Activated CD4-positive, alpha-beta T cell treated with anti-CD3 and anti-CD28 coated beads, Interleukin-2, amount 10 ng/mL, durations not matched to agents 24 days and 14 days (primary cell): ENCODE results near the gene PDGFRB. TPM values are rescaled to one million over a fixed set of nuclear protein-coding genes. Genes with fewer than 3 reads are reported as not detected.

Experiments used
- DNase-seq: peaks from one replicate; pipeline ENCODE4 v3.0.0; 2022
- H3K27ac Mint-ChIP-seq: one replicate; pipeline ENCODE4 v1.8.0; 2022; ENCODE audit warnings: mild to moderate bottlenecking, mixed read lengths
- H3K27me3 Mint-ChIP-seq: one replicate; pipeline ENCODE4 v1.8.0; 2022; ENCODE audit warnings: mixed read lengths
- H3K36me3 Mint-ChIP-seq: one replicate; pipeline ENCODE4 v1.8.0; 2022; ENCODE audit warnings: low read depth, mild to moderate bottlenecking, mixed read lengths
- H3K4me1 Mint-ChIP-seq: one replicate; pipeline ENCODE4 v1.8.0; 2021; ENCODE audit warnings: mixed read lengths
- H3K4me3 Mint-ChIP-seq: one replicate; pipeline ENCODE4 v1.8.0; 2022; ENCODE audit warnings: mild to moderate bottlenecking, moderate library complexity, mixed read lengths
- H3K9me3 Mint-ChIP-seq: one replicate; pipeline ENCODE4 v1.8.0; 2021; ENCODE audit warnings: mixed read lengths
- intact Hi-C: fragments of 100-400 bp; cut with micrococcal nuclease; formaldehyde crosslinking; loops from one replicate; pipeline ENCODE4 v1.15.1; 2023
- total RNA-seq: library from RNA; stranded (reverse); gene quantifications from 2 replicates; pipeline ENCODE4 v1.2.3, GENCODE V29; 2022

Gene PDGFRB
- total RNA-seq, 1 donor from 2014 or later: 1.5 TPM

GRCh38 chr5:150163547-150164059 is 8.0 kb upstream of the PDGFRB start:
- no peak for DNase-seq
- H3K36me3 Mint-ChIP-seq: no peaks in the 10 kb centered on the region
- peaks cover 32% of the 10 kb centered on the region for H3K27me3 Mint-ChIP-seq
- intact Hi-C loops: loop anchor here (5.0 kb wide), 1 partner anchor 274 kb away; no protein-coding TSS in a partner anchor
- H3K4me3 Mint-ChIP-seq: no peak overlapping the region
- no peak overlapping the region for H3K27ac Mint-ChIP-seq
- no peaks in the 10 kb centered on the region for H3K9me3 Mint-ChIP-seq
- peaks cover 3% of the 10 kb centered on the region for H3K4me1 Mint-ChIP-seq

- H3K9me3 Mint-ChIP-seq: no peaks in the 10 kb centered on the region
- H3K4me1 Mint-ChIP-seq: peaks cover 3% of the 10 kb centered on the region
- no peak overlapping the region for H3K27ac Mint-ChIP-seq
- no peaks in the 10 kb centered on the region for H3K36me3 Mint-ChIP-seq
- H3K4me3 Mint-ChIP-seq: no peak overlapping the region
- intact Hi-C loops: loop anchor here (5.0 kb wide), 1 partner anchor 274 kb away; no protein-coding TSS in a partner anchor
- peaks cover 26% of the 10 kb centered on the region for H3K27me3 Mint-ChIP-seq
- no peak for DNase-seq
These were observed 7.4 kb upstream of the PDGFRB start for GRCh38 chr5:150163035-150163434.

GRCh38 chr5:150162142-150162513 is 6.5 kb upstream of the PDGFRB start:
- Mint-ChIP-seq H3K27me3 (peaks cover 26% of the 10 kb centered on the region), H3K4me1 (peaks cover 3% of the 10 kb centered on the region), H3K9me3 (no peaks in the 10 kb centered on the region), H3K4me3 (no peak overlapping the region), H3K27ac (no peak overlapping the region), H3K36me3 (no peaks in the 10 kb centered on the region)
- intact Hi-C loops: loop anchor here (5.0 kb wide), 1 partner anchor 275 kb away; no protein-coding TSS in a partner anchor
- DNase-seq: no peak

- Mint-ChIP-seq H3K4me3 (no peak overlapping the region), H3K9me3 (no peaks in the 10 kb centered on the region), H3K36me3 (no peaks in the 10 kb centered on the region), H3K4me1 (peaks cover 3% of the 10 kb centered on the region), H3K27ac (no peak overlapping the region), H3K27me3 (peaks cover 30% of the 10 kb centered on the region)
- DNase-seq: peak; percentile 94
- intact Hi-C loops: loop anchor here (1.0 to 5.0 kb wide), 4 partner anchors 57 to 276 kb away; partner anchors contain the start of gene TCOF1
These were observed 5.8 kb upstream of the PDGFRB start for GRCh38 chr5:150161242-150162141.

GRCh38 chr5:150160448-150161081 is 4.9 kb upstream of the PDGFRB start:
- H3K27me3 Mint-ChIP-seq: peaks cover 31% of the 10 kb centered on the region
- DNase-seq: no peak
- H3K4me1 Mint-ChIP-seq: peaks cover 8% of the 10 kb centered on the region
- no peaks in the 10 kb centered on the region for H3K9me3 Mint-ChIP-seq
- intact Hi-C loops: loop anchor here (1.0 to 5.0 kb wide), 4 partner anchors 58 to 277 kb away; partner anchors contain the start of gene TCOF1
- peaks cover 1% of the 10 kb centered on the region for H3K36me3 Mint-ChIP-seq
- H3K4me3 Mint-ChIP-seq: no peak overlapping the region
- H3K27ac Mint-ChIP-seq: no peak overlapping the region

- Mint-ChIP-seq H3K4me1 (peaks cover 9% of the 10 kb centered on the region), H3K27ac (no peak overlapping the region), H3K4me3 (no peak overlapping the region), H3K9me3 (no peaks in the 10 kb centered on the region), H3K27me3 (peaks cover 29% of the 10 kb centered on the region), H3K36me3 (peaks cover 1% of the 10 kb centered on the region)
- no peak for DNase-seq
- intact Hi-C loops: loop anchor here (2.0 to 5.0 kb wide), 2 partner anchors 197 to 278 kb away; partner anchors contain the start of gene TCOF1
These were observed 4.1 kb upstream of the PDGFRB start for GRCh38 chr5:150159741-150160179.

GRCh38 chr5:150159031-150159430 is 3.4 kb upstream of the PDGFRB start:
- Mint-ChIP-seq H3K4me3 (no peak overlapping the region), H3K4me1 (peaks cover 13% of the 10 kb centered on the region), H3K36me3 (peaks cover 1% of the 10 kb centered on the region), H3K27ac (no peak overlapping the region), H3K9me3 (no peaks in the 10 kb centered on the region), H3K27me3 (peaks cover 28% of the 10 kb centered on the region)
- intact Hi-C loops: no loop called here
- DNase-seq: no peak

GRCh38 chr5:150158170-150158949 is 2.7 kb upstream of the PDGFRB start:
- no peak for DNase-seq
- intact Hi-C loops: no loop called here
- H3K27me3 Mint-ChIP-seq: peaks cover 31% of the 10 kb centered on the region
- H3K36me3 Mint-ChIP-seq: peaks cover 1% of the 10 kb centered on the region
- no peaks in the 10 kb centered on the region for H3K9me3 Mint-ChIP-seq
- no peak overlapping the region for H3K4me3 Mint-ChIP-seq
- peaks cover 15% of the 10 kb centered on the region for H3K4me1 Mint-ChIP-seq
- H3K27ac Mint-ChIP-seq: no peak overlapping the region

GRCh38 chr5:150157168-150157567 is 1.5 kb upstream of the PDGFRB start:
- Mint-ChIP-seq H3K36me3 (peaks cover 1% of the 10 kb centered on the region), H3K4me3 (no peak overlapping the region), H3K4me1 (peaks cover 15% of the 10 kb centered on the region), H3K9me3 (no peaks in the 10 kb centered on the region), H3K27me3 (peaks cover 31% of the 10 kb centered on the region), H3K27ac (no peak overlapping the region)
- DNase-seq: no peak
- intact Hi-C loops: no loop called here

GRCh38 chr5:150156540-150156939 is 895 bp upstream of the PDGFRB start:
- DNase-seq: no peak
- H3K9me3 Mint-ChIP-seq: no peaks in the 10 kb centered on the region
- H3K27ac Mint-ChIP-seq: no peak overlapping the region
- peaks cover 13% of the 10 kb centered on the region for H3K4me1 Mint-ChIP-seq
- no peak overlapping the region for H3K4me3 Mint-ChIP-seq
- peaks cover 1% of the 10 kb centered on the region for H3K36me3 Mint-ChIP-seq
- intact Hi-C loops: no loop called here
- H3K27me3 Mint-ChIP-seq: peaks cover 31% of the 10 kb centered on the region

GRCh38 chr5:150156027-150156368 is 353 bp upstream of the PDGFRB start:
- Mint-ChIP-seq H3K4me3 (peak overlapping the region; percentile 80), H3K27ac (peak overlapping the region; percentile 61), H3K36me3 (peaks cover 1% of the 10 kb centered on the region), H3K4me1 (peaks cover 13% of the 10 kb centered on the region), H3K27me3 (peaks cover 31% of the 10 kb centered on the region), H3K9me3 (no peaks in the 10 kb centered on the region)
- intact Hi-C loops: no loop called here
- no peak for DNase-seq

GRCh38 chr5:150154618-150155128 is 972 bp downstream of the PDGFRB start:
- Mint-ChIP-seq H3K9me3 (no peaks in the 10 kb centered on the region), H3K27me3 (peaks cover 31% of the 10 kb centered on the region), H3K27ac (no peak overlapping the region), H3K4me3 (peak overlapping the region; percentile 65), H3K4me1 (peaks cover 17% of the 10 kb centered on the region), H3K36me3 (peaks cover 1% of the 10 kb centered on the region)
- intact Hi-C loops: no loop called here
- DNase-seq: no peak

GRCh38 chr5:150153957-150154617 is 1.6 kb downstream of the PDGFRB start:
- DNase-seq: peak; percentile 65
- H3K27me3 Mint-ChIP-seq: peaks cover 31% of the 10 kb centered on the region
- intact Hi-C loops: no loop called here
- H3K4me3 Mint-ChIP-seq: peak overlapping the region; percentile 65
- H3K27ac Mint-ChIP-seq: no peak overlapping the region
- no peaks in the 10 kb centered on the region for H3K9me3 Mint-ChIP-seq
- peaks cover 23% of the 10 kb centered on the region for H3K4me1 Mint-ChIP-seq
- peaks cover 1% of the 10 kb centered on the region for H3K36me3 Mint-ChIP-seq
